Right ventricle myocardium superior (tissue), 1 donor: ENCODE measurements around the gene NSMCE1. TPM values are rescaled to one million over a fixed set of nuclear protein-coding genes. Genes with fewer than 3 reads are reported as not detected.
"Not testable (repeated sequence)": the region's sequence is repeated elsewhere in the genome, so short reads cannot be mapped to it uniquely, and the experiment has no call there.

Source experiments
- ATAC-seq: fragments of 200-7000 bp; cut with Tn5 transposase; one replicate; pipeline ENCODE4 v1.9.1; 2020; ENCODE audit warnings: mild to moderate bottlenecking; ENCODE audit not compliant: poor library complexity
- DNase-seq: peaks from one replicate; pipeline ENCODE4 v3.0.0-alpha.2; 2020
- intact Hi-C: fragments of 100-400 bp; cut with DNase I; formaldehyde crosslinking; loops from one replicate; pipeline ENCODE4 v1.11.2; 2022
- total RNA-seq: library from RNA; stranded (reverse); fragmentation: NEBNext Ultra II Directional; extraction: Animal tissue kit (Norgen Biotek cat#: 25700); gene quantifications from one replicate; pipeline ENCODE4 v1.2.1, GENCODE V29; 2021
- donor health status: DM: no; HTN: yes; CAD: no; lungs with severe emphysema.

NSMCE1 gene
- total RNA-seq, 1 donor from 2014 or later: 36.0 TPM

DNA sequence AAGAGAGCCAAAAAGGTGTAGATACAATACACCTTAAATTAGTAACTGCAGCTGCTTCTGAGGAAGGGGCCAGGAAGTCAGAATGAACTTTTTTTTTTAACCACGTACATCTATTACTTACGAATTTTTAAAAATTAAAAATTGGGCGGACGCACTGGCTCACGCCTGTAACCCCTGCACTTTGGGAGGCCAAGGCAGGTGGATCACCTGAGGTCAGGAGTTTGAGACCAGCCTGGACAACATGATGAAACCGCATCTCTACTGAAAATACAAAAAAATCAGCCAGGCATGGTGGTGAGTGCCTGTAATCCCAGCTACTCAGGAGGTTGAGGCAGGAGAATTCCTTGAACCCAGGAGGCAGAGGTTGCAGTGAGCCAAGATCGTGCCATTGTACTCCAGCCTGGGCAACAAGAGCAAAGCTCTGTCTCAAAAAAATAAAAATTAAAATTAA is 5.9 kb upstream of the NSMCE1 start:
- intact Hi-C loops, DNase-seq, ATAC-seq: not testable (repeated sequence)

DNA sequence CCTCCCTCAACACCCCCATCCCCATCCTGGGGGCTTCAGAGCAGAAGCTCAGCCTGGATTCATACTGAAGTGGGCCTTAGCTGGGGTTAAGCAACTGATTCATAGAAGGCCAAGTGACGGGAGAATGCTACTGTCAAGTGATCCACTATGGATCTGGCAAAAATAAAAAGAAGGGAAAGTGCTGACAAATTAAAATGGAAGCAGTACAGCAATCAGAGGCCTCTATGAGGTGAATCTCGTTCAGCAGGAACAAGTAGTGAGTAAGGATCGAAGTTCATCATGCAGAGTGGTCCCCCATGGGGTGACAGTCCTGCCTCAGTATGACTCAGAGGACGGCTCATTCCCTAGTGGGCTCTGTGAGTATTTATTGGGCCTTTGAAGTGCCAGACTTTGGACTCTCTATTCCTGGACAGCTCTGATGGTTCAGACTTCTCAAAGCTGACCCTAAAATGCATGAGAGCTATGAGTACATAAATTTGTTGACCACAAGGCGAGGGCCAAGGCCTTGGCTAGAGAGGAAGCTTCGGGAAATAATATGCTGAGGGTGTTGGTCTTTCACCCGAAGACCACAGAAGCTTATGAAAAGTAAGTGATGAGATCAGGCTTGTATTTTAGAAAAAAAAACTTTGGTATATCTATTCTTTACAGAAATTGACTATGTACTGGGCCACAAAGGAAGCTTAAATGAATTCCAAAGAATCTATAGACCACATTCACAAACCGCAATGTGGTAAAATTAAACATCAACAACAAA is 5.3 kb upstream of the NSMCE1 start:
- intact Hi-C loops: no loop called here
- no peak for ATAC-seq

DNA sequence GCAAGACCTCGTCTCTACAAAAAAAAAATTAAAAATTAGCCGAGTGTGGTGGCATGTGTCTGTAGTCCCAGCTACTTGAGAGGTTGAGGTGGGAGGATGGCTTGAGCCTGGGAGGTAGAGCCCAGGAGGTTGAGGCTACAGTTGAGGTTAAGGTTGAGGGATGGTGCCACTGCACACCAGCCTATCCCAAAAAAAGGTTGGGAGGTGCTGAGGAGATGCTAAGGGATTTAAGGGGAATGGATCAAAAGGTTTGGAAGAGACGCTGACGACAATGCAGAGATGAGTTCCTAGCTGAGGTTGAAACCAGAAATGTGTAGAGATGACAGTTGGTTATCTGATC is 4.7 kb upstream of the NSMCE1 start:
- ATAC-seq (no peak), DNase-seq (no peak)

More for the DNA sequence above, 5.3 kb upstream of the NSMCE1 start:
- DNase-seq: no peak

GRCh38 chr16:27272697-27273096 is 4.1 kb upstream of the NSMCE1 start:
- ATAC-seq, DNase-seq: not testable (repeated sequence)

More for the DNA sequence above, 4.7 kb upstream of the NSMCE1 start:
- intact Hi-C loops: no loop called here

GRCh38 chr16:27272076-27272475 is 3.5 kb upstream of the NSMCE1 start:
- ATAC-seq (no peak), DNase-seq (no peak)
- intact Hi-C loops: no loop called here

More at GRCh38 chr16:27272697-27273096, 4.1 kb upstream of the NSMCE1 start:
- intact Hi-C loops: not testable (repeated sequence)

DNA sequence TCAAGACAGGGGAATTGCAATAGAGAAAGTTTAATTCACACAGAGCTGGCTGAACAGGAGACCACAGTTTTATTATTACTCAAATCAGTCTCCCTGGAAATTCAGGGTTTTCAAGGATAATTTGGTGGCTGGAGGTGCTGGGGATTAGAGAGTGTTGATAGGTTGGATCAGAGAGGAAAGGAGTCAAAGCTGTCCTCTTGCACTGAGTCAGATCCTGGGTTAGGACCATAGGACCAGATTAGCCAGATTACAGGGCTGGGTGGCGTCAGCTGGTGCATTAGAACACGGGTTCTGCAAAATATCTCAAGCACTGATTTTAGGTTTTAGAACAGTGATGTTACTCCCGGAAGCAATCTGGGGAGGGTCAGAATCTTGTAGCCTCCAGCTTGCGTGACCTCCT is 1.8 kb upstream of the NSMCE1 start:
- ATAC-seq: no peak
- intact Hi-C loops: no loop called here
- no peak for DNase-seq

- intact Hi-C loops: no loop called here
- DNase-seq (no peak), ATAC-seq (no peak)
Observed at GRCh38 chr16:27269300-27270150, 953 bp upstream of the NSMCE1 start.

DNA sequence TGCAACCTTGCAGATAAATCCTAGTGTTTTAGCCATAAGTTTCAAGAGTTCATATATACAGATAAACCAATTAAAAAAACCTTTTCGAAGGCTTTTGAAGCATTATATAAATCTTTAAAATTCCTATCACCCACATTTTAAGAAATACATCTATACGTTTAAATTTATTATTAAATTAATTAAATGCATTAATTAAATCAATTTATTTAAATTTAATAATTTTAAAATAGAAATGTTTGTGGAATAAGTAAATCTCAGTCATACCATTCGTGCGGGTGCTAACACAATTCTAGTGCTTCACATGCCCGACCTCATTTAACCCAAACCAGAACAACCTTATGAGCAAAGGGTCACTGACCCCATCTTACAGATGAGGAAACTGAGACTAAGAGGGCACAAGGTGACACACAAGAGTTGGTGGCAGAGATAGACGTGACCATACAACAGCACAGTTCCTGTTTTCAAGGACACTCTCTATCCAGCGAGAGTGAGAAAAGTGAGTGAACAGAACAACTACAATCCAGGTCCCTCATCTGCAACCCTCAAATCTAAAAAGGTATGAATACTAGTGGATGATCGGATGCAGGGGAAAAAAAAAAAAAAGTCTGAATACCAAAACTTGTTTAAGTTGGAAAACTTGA is 1.4 kb downstream of the NSMCE1 start:
- DNase-seq: no peak
- intact Hi-C loops: no loop called here

GRCh38 chr16:27265982-27266381 is 2.6 kb downstream of the NSMCE1 start:
- ATAC-seq (no peak), DNase-seq (no peak)
- intact Hi-C loops: no loop called here

More for the DNA sequence above, 1.4 kb downstream of the NSMCE1 start:
- no peak for ATAC-seq

DNA sequence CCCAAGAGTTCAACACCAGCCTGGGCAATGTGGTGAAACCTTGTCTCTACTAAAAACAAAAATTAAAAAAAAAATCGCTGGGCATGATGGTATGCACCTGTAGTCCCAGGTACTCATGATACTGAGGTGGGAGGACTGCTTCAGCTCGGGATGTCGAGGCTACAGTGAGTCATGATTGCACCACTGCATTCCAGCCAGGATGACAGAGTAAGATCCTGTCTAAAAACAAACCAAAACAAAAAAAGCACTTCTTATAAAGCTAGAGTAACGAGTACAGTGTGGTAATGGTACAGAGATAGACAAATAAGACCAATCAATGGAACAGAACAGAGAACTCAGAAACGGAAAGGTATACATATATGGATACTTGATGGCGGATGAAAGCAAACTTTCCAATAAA is 4.4 kb downstream of the NSMCE1 start:
- intact Hi-C loops: no loop called here
- ATAC-seq (no peak), DNase-seq (no peak)

- DNase-seq, intact Hi-C loops, ATAC-seq: not testable (repeated sequence)
Observed at GRCh38 chr16:27262904-27263423, 5.6 kb downstream of the NSMCE1 start.

DNA sequence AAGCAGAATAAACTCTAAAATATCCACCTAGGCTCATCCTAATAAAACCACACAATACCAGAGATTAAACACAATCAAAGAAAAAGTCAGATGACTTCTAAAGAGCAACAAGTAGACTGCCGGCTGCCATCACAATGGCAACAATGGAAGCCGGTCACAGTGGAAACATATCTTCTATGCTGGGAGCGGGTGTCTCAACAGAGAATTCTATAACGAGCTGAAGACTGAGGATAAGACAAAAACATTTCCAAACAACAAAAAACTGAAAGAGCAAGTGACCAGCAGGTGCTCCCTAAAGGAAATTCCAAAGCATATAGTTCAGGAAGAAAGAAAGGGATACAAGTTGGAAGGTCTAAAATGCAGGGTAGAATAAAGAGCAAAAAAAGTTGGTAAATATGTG is 8.9 kb downstream of the NSMCE1 start:
- no peak for DNase-seq
- intact Hi-C loops: no loop called here
- no peak for ATAC-seq

- intact Hi-C loops: no loop called here
- ATAC-seq (no peak), DNase-seq (no peak)
Observed at GRCh38 chr16:27258241-27258734, 10.3 kb downstream of the NSMCE1 start.

DNA sequence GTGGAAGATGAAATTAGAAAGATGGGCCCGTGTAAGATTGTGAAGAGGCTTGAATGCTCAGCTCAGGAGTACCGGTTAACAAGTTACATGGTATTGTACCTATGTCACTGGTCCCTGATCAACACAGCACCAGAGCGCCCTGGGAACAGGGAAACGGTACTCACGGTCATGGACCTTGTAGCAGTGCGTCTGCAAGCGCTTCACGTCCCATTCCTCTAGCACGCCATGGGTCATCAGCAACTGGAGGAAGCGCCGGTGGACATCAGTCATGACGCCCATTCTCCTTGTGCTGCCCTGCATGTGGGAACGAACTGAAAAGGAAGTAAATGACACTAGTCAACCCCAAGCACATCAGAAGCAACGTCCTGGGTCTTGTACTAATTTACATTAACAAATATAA is 11.3 kb downstream of the NSMCE1 start:
- intact Hi-C loops: no loop called here
- ATAC-seq: no peak
- no peak for DNase-seq

DNA sequence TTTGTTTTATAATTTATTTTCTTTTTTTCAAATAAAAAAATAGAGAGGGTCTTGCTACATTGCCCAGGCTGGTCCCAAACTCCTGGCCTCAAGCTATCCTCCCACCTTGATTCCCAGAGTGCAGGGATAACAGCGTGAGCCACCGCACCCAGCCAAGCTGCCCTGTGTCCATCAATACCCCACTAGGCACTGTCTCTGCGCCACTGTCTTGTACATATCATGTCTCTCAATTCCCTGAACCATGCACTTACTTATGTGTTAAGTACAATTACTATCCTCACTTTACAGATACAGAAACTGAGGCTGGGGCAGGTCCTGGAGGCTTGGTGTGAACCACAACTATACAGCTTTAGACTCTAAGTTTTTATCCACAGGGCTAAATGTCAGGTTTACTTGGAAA is 11.7 kb downstream of the NSMCE1 start:
- ATAC-seq (no peak), DNase-seq (no peak)
- intact Hi-C loops: no loop called here

DNA sequence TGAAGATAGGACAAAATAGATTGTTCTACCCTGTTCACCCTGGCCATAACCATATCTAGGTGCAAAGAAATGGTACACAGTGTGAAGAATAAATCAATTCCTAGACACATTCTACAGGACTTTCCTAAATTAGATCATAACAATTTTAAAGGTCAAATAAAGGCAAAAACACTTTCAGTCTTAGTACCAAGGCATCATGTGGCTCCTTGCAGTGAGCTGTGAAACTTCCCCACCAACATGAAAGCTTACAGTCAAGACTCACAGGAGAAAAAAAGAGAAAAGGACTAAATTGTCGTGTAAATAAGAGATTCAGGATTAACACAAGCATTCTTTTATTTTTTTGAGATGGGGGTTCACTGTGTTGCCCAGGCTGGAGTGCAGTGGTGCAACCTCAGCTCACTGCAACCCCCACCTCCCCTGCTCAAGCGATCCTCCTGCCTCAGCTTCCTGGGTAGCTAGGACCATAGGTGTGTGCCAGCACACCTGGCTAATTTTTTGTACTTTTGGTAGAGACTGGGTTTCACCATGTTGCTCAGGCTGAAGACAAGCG is 14.2 kb downstream of the NSMCE1 start:
- ATAC-seq (no peak), DNase-seq (no peak)
- intact Hi-C loops: no loop called here

GRCh38 chr16:27253526-27253930 is 15.0 kb downstream of the NSMCE1 start:
- intact Hi-C loops: no loop called here
- no peak for ATAC-seq
- no peak for DNase-seq

DNA sequence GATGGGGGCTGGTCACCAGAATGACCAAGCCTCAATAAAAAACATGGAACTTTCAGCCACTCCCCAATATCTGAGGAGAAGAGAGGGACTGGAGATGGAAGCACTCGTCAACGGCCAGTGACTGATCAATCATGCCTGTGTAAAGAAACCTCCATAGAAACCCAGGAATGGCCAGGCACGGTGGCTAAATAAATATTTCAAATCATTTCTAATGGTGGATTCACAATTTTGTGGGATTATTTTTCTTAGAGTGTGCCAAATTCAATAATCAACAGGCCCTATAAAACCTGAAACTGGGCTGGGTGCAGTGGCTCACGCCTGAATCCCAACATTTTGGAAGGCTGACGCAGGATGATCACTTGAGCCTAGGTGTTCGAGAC is 16.4 kb downstream of the NSMCE1 start:
- intact Hi-C loops: no loop called here
- no peak for ATAC-seq

More for the DNA sequence above, 16.4 kb downstream of the NSMCE1 start:
- DNase-seq: no peak
